PC-9 (cell line): ENCODE data around the gene HBS1L. TPM values are rescaled to one million over a fixed set of nuclear protein-coding genes. Genes with fewer than 3 reads are reported as not detected.

ENCODE experiments used
- BruUV-seq: library from RNA; stranded (reverse); fragments of 400-500 nt; replicated peaks from 2 replicates; lab custom pipeline; 2021; lab: Mats Ljungman, UMichigan
- CTCF ChIA-PET: fragments of 300-600 bp; sonication (Branson Sonifier 250); formaldehyde crosslinking; loops from one replicate; lab custom pipeline; 2022; ENCODE audit warnings: antibody characterized with exemption; lab: Charles Lee
- POLR2A ChIA-PET: fragments of 300-600 bp; sonication (Branson Sonifier 250); formaldehyde crosslinking; loops from one replicate; lab custom pipeline; 2022; ENCODE audit warnings: antibody characterized with exemption; ENCODE audit not compliant: unreplicated experiment; lab: Charles Lee
- DNase-seq, 2 experiments: peaks; one replicate each; pipeline versions ENCODE4 v3.0.0 to v3.0.0-alpha.2; 2015 to 2022; ENCODE audit warnings: mixed read lengths in 1 of 2
- H2AFZ ChIP-seq: fragments of 200-600 bp; sonication (generic); 2 replicates; pipeline ENCODE4 v1.8.1; 2017; ENCODE audit warnings: antibody characterized with exemption
- H3F3A ChIP-seq: fragments of 200-600 bp; sonication (generic); 2 replicates; pipeline ENCODE4 v1.8.1; 2017; ENCODE audit warnings: antibody characterized with exemption, mild to moderate bottlenecking, low read depth; ENCODE audit not compliant: insufficient read depth
- H3K27ac ChIP-seq: fragments of 200-600 bp; sonication (generic); 2 replicates; pipeline ENCODE4 v1.6.1; 2016; ENCODE audit warnings: mixed run types
- H3K27me3 ChIP-seq: fragments of 200-600 bp; sonication (generic); 2 replicates; pipeline ENCODE4 v1.6.1; 2016; ENCODE audit warnings: low read depth, mixed run types; ENCODE audit not compliant: insufficient read depth
- H3K36me3 ChIP-seq: fragments of 200-600 bp; sonication (generic); 2 replicates; pipeline ENCODE4 v1.6.1; 2016; ENCODE audit warnings: low read depth, mixed run types
- H3K4me1 ChIP-seq: fragments of 200-600 bp; sonication (generic); replicated peaks from 2 replicates; pipeline ENCODE4 v1.6.1; 2016; ENCODE audit warnings: mixed run types; ENCODE audit not compliant: insufficient read depth
- H3K4me2 ChIP-seq: fragments of 200-600 bp; sonication (generic); 2 replicates; pipeline ENCODE4 v1.6.1; 2017; ENCODE audit warnings: mixed run types
- H3K4me3 ChIP-seq: fragments of 200-600 bp; sonication (generic); 2 replicates; pipeline ENCODE4 v1.6.1; 2016; ENCODE audit warnings: mixed run types
- H3K79me2 ChIP-seq: fragments of 200-600 bp; sonication (generic); 2 replicates; pipeline ENCODE4 v1.6.1; 2017; ENCODE audit warnings: low read depth, mixed run types
- H3K9me2 ChIP-seq: fragments of 200-600 bp; sonication (generic); 2 replicates; pipeline ENCODE4 v1.8.1; 2017; ENCODE audit warnings: mild to moderate bottlenecking; ENCODE audit not compliant: insufficient read depth
- H3K9me3 ChIP-seq: fragments of 200-600 bp; sonication (generic); 2 replicates; pipeline ENCODE4 v1.8.1; 2016; ENCODE audit warnings: low read depth; ENCODE audit not compliant: insufficient read depth
- H4K20me1 ChIP-seq: fragments of 200-600 bp; sonication (generic); 2 replicates; pipeline ENCODE4 v1.8.1; 2017; ENCODE audit not compliant: insufficient read depth
- CTCF ChIP-seq: fragments of 200-600 bp; sonication (generic); conservative IDR thresholded peaks from 2 replicates; pipeline ENCODE4 v1.6.1; 2017; ENCODE audit warnings: mixed run types, antibody characterized with exemption, mild to moderate bottlenecking, moderate library complexity
- EZH2 ChIP-seq: fragments of 200-600 bp; sonication (generic); IDR thresholded peaks from 2 replicates; pipeline ENCODE4 v1.8.0; 2017; ENCODE audit warnings: antibody characterized with exemption, low read depth
- intact Hi-C: fragments of 100-400 bp; cut with micrococcal nuclease; formaldehyde crosslinking; loops from one replicate; pipeline ENCODE4 v1.10.0; 2022; ENCODE audit not compliant: unreplicated experiment
- total RNA-seq: library from RNA; stranded (reverse); gene quantifications from 2 replicates; pipeline ENCODE4 v1.2.3, GENCODE V29; 2021

HBS1L gene
- total RNA-seq, 1 experiment from 2014 or later = 84.4 TPM

DNA sequence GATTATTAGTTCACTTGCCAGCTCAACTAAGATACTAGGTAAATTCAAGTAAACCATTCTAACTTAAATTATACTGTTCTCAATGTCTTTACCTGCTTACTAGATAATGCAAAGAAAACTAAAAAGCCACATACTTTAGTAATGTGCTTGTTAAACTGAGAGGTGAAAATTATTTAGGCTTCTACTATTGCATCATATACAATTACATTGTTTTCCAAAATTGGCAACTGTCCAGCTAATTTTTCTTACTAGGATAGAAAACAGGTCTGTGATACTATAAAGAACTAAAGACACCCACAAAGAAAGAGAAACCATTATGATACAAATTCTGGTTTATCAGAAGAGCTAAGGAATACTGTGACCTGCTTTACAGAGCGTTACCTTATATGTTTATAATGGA is 59.1 kb downstream of the HBS1L start:
- Histone ChIP-seq H3K9me3 (no peaks in the 10 kb centered on the region), H4K20me1 (peaks cover 4% of the 10 kb centered on the region; the same call in 1 of the 2 replicates), H3K36me3 (peaks cover 27% of the 10 kb centered on the region), H3K27ac (no peak overlapping the region), H3K4me3 (no peak overlapping the region), H3K4me1 (no peaks in the 10 kb centered on the region), H2AFZ (no peak overlapping the region), H3F3A (no peaks in the 10 kb centered on the region), H3K9me2 (no peaks in the 10 kb centered on the region), H3K79me2 (no peaks in the 10 kb centered on the region), H3K27me3 (no peaks in the 10 kb centered on the region), H3K4me2 (no peak overlapping the region)
- TF ChIP-seq CTCF (no peak), EZH2 (no peak)
- ChIA-PET POLR2A (no interaction called here), CTCF (no interaction called here)
- BruUV-seq = no TSS peak
- intact Hi-C loops = no loop called here
- DNase-seq = no peak

DNA sequence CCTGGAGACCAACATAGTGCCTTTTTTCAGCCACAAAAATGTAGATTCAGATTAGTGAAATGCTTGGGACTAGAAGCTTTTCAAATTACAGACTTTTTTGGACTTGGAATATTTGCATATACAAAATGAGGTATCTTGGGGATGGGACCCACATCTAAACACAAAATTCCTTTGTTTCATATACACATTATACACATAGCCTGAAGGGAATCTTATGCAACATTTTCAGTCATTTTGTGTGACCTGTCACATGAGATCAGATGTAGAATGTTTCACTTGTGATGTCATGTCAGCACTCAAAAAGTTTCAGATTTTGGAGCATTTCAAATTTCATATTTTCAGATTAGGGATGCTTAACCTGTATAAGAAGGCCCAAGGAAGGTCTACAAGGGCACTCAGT is 60.2 kb downstream of the HBS1L start:
- Histone ChIP-seq H3K36me3 (peaks cover 30% of the 10 kb centered on the region), H3K4me1 (no peaks in the 10 kb centered on the region), H3K4me3 (no peak overlapping the region), H2AFZ (no peak overlapping the region), H3F3A (no peaks in the 10 kb centered on the region), H3K27me3 (no peaks in the 10 kb centered on the region), H4K20me1 (peaks cover 4% of the 10 kb centered on the region; the same call in 1 of the 2 replicates), H3K9me3 (no peaks in the 10 kb centered on the region), H3K4me2 (no peak overlapping the region), H3K9me2 (no peaks in the 10 kb centered on the region), H3K79me2 (no peaks in the 10 kb centered on the region), H3K27ac (no peak overlapping the region)
- DNase-seq = no peak
- TF ChIP-seq CTCF (no peak), EZH2 (no peak)
- ChIA-PET POLR2A (interaction anchor here (0.5 kb wide), 1 partner anchor 188 kb away, joined by 11 read pairs; no protein-coding TSS in a partner anchor), CTCF (no interaction called here)
- intact Hi-C loops = no loop called here
- no TSS peak for BruUV-seq

DNA sequence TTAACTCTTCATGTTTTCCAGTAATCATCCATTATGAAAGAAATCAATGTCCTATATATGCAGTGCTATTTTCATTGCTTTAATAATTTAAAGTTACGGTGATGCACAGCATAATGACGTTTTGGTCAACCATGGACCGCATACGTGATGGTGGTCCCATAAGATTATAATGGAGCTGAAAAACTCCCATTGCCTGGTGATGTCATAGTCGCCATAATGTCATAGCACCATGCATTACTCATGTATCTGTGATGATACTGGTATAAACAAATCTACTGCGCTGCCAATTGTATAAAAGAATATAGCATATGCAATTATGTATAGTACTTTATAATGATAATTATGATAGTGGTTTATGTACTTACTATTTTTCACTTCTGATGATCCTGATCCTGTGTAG is 62.5 kb downstream of the HBS1L start:
- Histone ChIP-seq H4K20me1 (peaks cover 9% of the 10 kb centered on the region; the same call in 1 of the 2 replicates), H3K36me3 (peaks cover 29% of the 10 kb centered on the region), H3F3A (no peaks in the 10 kb centered on the region), H3K4me2 (no peak overlapping the region), H3K4me1 (no peaks in the 10 kb centered on the region), H3K27me3 (no peaks in the 10 kb centered on the region), H2AFZ (no peak overlapping the region), H3K79me2 (no peaks in the 10 kb centered on the region; the same call in 1 of the 2 replicates), H3K9me3 (no peaks in the 10 kb centered on the region), H3K9me2 (no peaks in the 10 kb centered on the region), H3K4me3 (no peak overlapping the region), H3K27ac (no peak overlapping the region)
- intact Hi-C loops = no loop called here
- no peak for DNase-seq
- ChIA-PET CTCF (no interaction called here), POLR2A (interaction anchor here (0.7 kb wide), 1 partner anchor 1154 kb away, joined by 4 read pairs; no protein-coding TSS in a partner anchor)
- no TSS peak for BruUV-seq
- TF ChIP-seq EZH2 (no peak), CTCF (no peak)
